GM21447 (cell line): Measurements from ENCODE around the gene UNC5CL.

Source experiments
- ATAC-seq: cut with Tn5 transposase; IDR thresholded peaks from one replicate; pipeline ENCODE4 v1.9.1; 2021; ENCODE audit not compliant: unreplicated experiment

Gene UNC5CL

GRCh38 chr6:41039060-41039998 is at the start of gene UNC5CL:
UNC5CL (minus strand) TSS chr6:41039221; CDS start chr6:41035074, 4,147 bp downstream.
- ATAC-seq, result no peak

GRCh38 chr6:41088451-41088850 is 49.4 kb upstream of the UNC5CL start:
- no peak for ATAC-seq

- ATAC-seq, result no peak
These were observed 46.2 kb upstream of the UNC5CL start for GRCh38 chr6:41085182-41085581.

- no peak for ATAC-seq
These were observed 44.1 kb upstream of the UNC5CL start for GRCh38 chr6:41083072-41083471.

GRCh38 chr6:41080621-41081020 is 41.6 kb upstream of the UNC5CL start:
- no peak for ATAC-seq

- no peak for ATAC-seq
These were observed 40.1 kb upstream of the UNC5CL start for GRCh38 chr6:41079080-41079479.

GRCh38 chr6:41078101-41078500 is 39.1 kb upstream of the UNC5CL start:
- no peak for ATAC-seq

GRCh38 chr6:41077536-41077935 is 38.5 kb upstream of the UNC5CL start:
- no peak for ATAC-seq

GRCh38 chr6:41075651-41076626 is 36.9 kb upstream of the UNC5CL start:
- ATAC-seq, result no peak

- no peak for ATAC-seq
These were observed 35.8 kb upstream of the UNC5CL start for GRCh38 chr6:41074692-41075436.

- no peak for ATAC-seq
These were observed 35.1 kb upstream of the UNC5CL start for GRCh38 chr6:41073968-41074691.

GRCh38 chr6:41073203-41073967 is 34.4 kb upstream of the UNC5CL start:
- ATAC-seq, result peak; percentile 29

- peak; percentile 55 for ATAC-seq
These were observed 33.8 kb upstream of the UNC5CL start, which contains the start of gene NFYA for GRCh38 chr6:41072836-41073202. NFYA (plus strand) TSS chr6:41072974; CDS start chr6:41079090, 6,116 bp downstream.

GRCh38 chr6:41071923-41072835 is 33.2 kb upstream of the UNC5CL start, which contains the start of gene OARD1:
OARD1 (minus strand) TSS chr6:41072356; CDS start chr6:41071634, 722 bp downstream.
- ATAC-seq, result peak; percentile 68

GRCh38 chr6:41071501-41071922 is 32.5 kb upstream of the UNC5CL start:
- no peak for ATAC-seq

GRCh38 chr6:41066867-41067304 is 27.9 kb upstream of the UNC5CL start:
- no peak for ATAC-seq

- no peak for ATAC-seq
These were observed 26.6 kb upstream of the UNC5CL start for GRCh38 chr6:41065550-41066026.

GRCh38 chr6:41064841-41065240 is 25.8 kb upstream of the UNC5CL start:
- ATAC-seq, result no peak
